Colonic mucosa (tissue), 4 donors: ENCODE data around the gene WT1. TPM values are rescaled to one million over a fixed set of nuclear protein-coding genes. Genes with fewer than 3 reads are reported as not detected.

Experiments
- DNase-seq: peaks from one replicate; pipeline ENCODE4 v3.0.0-alpha.2; 2020
- H3K27ac ChIP-seq: fragments of 200-600 bp; one replicate; pipeline ENCODE4 v1.8.0; 2021
- H3K27me3 ChIP-seq: fragments of 200-600 bp; one replicate; pipeline ENCODE4 v1.8.0; 2021
- H3K36me3 ChIP-seq: fragments of 200-600 bp; one replicate; pipeline ENCODE4 v1.8.0; 2021
- H3K4me1 ChIP-seq: fragments of 200-600 bp; one replicate; pipeline ENCODE4 v1.8.0; 2021; ENCODE audit warnings: mild to moderate bottlenecking
- H3K4me3 ChIP-seq: fragments of 200-600 bp; one replicate; pipeline ENCODE4 v1.8.0; 2021
- H3K9ac ChIP-seq, 2 donors: one replicate each; pipeline ENCODE4 v1.7.0; 2013; ENCODE audit warnings: control low read depth in 2 of 2, low read depth in 2 of 2, low read length in 2 of 2
- H3K9me3 ChIP-seq: fragments of 200-600 bp; one replicate; pipeline ENCODE4 v1.8.0; 2021
- intact Hi-C: fragments of 100-400 bp; cut with DNase I; formaldehyde crosslinking; loops from one replicate; pipeline ENCODE4 v1.14.1; 2022
- total RNA-seq, 2 donors: library from RNA; stranded (reverse); fragmentation: NEBNext Ultra II Directional in 1 of 2; extraction: Animal tissue kit (Norgen Biotek cat#: 25700) in 1 of 2; gene quantifications; one replicate each; pipeline ENCODE4 v1.2.1, GENCODE V29; 2021
- TF ChIP-seq, protein P1 (sequence below): fragments of 200-600 bp; IDR thresholded peaks from one replicate; pipeline ENCODE4 v1.8.0; 2022; ENCODE audit warnings: antibody characterized with exemption, mild to moderate bottlenecking
- donor health status: healthy.
- donor health status: DM: no; HTN: no; CAD: no.
- donor health status: DM: no; HTN: no; CAD: no.

The WT1 gene
- total RNA-seq, 2 donors from 2014 or later, result 0.32 TPM; not detected in 1

DNA sequence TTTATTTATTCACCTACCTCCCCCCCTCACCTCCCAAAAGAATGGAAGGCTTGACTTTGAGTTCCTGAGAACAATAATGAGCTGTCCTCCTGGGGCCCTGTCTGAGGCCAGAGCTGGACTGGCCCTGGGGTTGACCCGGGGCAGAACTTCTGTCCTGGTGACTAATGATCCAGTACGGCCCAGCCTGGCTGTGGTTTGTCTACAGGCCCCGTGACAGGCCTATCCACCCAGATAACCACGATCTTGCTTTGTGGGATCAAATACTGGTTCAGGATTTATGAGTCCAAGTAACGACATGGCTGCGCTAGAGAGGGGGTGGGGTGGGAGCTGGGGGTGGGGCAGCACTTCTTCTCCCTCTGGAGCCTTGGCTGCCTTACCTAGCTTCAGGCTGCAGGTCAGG, 81.5 kb downstream of the WT1 start:
- TF ChIP-seq, protein P1, sequence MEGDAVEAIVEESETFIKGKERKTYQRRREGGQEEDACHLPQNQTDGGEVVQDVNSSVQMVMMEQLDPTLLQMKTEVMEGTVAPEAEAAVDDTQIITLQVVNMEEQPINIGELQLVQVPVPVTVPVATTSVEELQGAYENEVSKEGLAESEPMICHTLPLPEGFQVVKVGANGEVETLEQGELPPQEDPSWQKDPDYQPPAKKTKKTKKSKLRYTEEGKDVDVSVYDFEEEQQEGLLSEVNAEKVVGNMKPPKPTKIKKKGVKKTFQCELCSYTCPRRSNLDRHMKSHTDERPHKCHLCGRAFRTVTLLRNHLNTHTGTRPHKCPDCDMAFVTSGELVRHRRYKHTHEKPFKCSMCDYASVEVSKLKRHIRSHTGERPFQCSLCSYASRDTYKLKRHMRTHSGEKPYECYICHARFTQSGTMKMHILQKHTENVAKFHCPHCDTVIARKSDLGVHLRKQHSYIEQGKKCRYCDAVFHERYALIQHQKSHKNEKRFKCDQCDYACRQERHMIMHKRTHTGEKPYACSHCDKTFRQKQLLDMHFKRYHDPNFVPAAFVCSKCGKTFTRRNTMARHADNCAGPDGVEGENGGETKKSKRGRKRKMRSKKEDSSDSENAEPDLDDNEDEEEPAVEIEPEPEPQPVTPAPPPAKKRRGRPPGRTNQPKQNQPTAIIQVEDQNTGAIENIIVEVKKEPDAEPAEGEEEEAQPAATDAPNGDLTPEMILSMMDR, result no peak
- intact Hi-C loops, result no loop called here
- DNase-seq, result no peak

GRCh38 chr11:32348502-32348901, 86.8 kb downstream of the WT1 start:
- Histone ChIP-seq H3K27me3 (no peaks in the 10 kb centered on the region), H3K36me3 (no peaks in the 10 kb centered on the region), H3K4me3 (no peak overlapping the region), H3K9ac (no peak overlapping the region), H3K4me1 (no peaks in the 10 kb centered on the region), H3K9me3 (no peaks in the 10 kb centered on the region), H3K27ac (no peak overlapping the region)
- intact Hi-C loops, result no loop called here
- TF ChIP-seq, protein P1, result no peak
- no peak for DNase-seq

More for the DNA sequence above, 81.5 kb downstream of the WT1 start:
- Histone ChIP-seq H3K4me1 (no peaks in the 10 kb centered on the region), H3K27ac (no peak overlapping the region), H3K9me3 (no peaks in the 10 kb centered on the region), H3K27me3 (no peaks in the 10 kb centered on the region), H3K9ac (no peak overlapping the region), H3K4me3 (no peak overlapping the region), H3K36me3 (no peaks in the 10 kb centered on the region)

DNA sequence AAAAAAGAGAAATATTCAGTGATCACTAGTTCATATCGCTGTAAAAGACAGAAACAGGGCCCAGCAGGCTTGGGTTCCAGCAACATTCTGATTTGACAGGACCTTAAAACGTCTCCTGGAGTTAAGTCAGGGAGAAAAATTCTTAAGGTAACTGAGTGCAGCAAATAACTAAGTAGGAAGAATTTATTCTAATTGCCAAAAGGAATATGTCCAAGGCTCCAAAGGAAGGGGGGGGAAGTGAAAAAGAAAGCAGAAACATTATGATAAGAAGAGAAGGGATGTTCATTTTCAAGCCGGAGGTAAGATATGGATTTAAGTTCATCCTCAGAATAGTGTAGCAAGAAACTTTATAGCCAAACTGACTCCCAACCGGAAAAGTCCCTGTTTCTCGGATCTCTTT, 90.4 kb downstream of the WT1 start:
- no peak for DNase-seq
- Histone ChIP-seq H3K27me3 (no peaks in the 10 kb centered on the region), H3K9ac (no peak overlapping the region), H3K27ac (no peak overlapping the region), H3K36me3 (no peaks in the 10 kb centered on the region), H3K9me3 (no peaks in the 10 kb centered on the region), H3K4me1 (no peaks in the 10 kb centered on the region), H3K4me3 (no peak overlapping the region)
- TF ChIP-seq, protein P1, result no peak
- intact Hi-C loops, result no loop called here

GRCh38 chr11:32343325-32344008, 91.9 kb downstream of the WT1 start:
- TF ChIP-seq, protein P1, result no peak
- no peak overlapping the region for H3K27ac ChIP-seq
- no peaks in the 10 kb centered on the region for H3K36me3 ChIP-seq
- H3K9ac ChIP-seq, result no peak overlapping the region
- no peak for DNase-seq
- no peak overlapping the region for H3K4me3 ChIP-seq
- H3K4me1 ChIP-seq, result no peaks in the 10 kb centered on the region
- H3K27me3 ChIP-seq, result no peaks in the 10 kb centered on the region
- H3K9me3 ChIP-seq, result no peaks in the 10 kb centered on the region
- intact Hi-C loops, result no loop called here

GRCh38 chr11:32341620-32342613, 93.4 kb downstream of the WT1 start:
- no peaks in the 10 kb centered on the region for H3K27me3 ChIP-seq
- no peak for DNase-seq
- intact Hi-C loops, result no loop called here
- TF ChIP-seq, protein P1, result no peak
- no peaks in the 10 kb centered on the region for H3K9me3 ChIP-seq
- no peaks in the 10 kb centered on the region for H3K4me1 ChIP-seq
- no peak overlapping the region for H3K27ac ChIP-seq
- no peak overlapping the region for H3K9ac ChIP-seq
- H3K36me3 ChIP-seq, result no peaks in the 10 kb centered on the region
- H3K4me3 ChIP-seq, result no peak overlapping the region
